Putamen (tissue), 1 donor: Measurements from ENCODE around the gene EFHD1.
"Not testable (repeated sequence)": the region's sequence is repeated elsewhere in the genome, so short reads cannot be mapped to it uniquely, and the experiment has no call there.

Experiments
- DNase-seq: peaks from one replicate; pipeline ENCODE4 v3.0.0-alpha.2; 2016; ENCODE audit warnings: low spot score

The EFHD1 gene

GRCh38 chr2:232652505-232652851 lies 19.1 kb downstream of the EFHD1 start:
- no peak for DNase-seq

- no peak for DNase-seq
These were observed 20.0 kb downstream of the EFHD1 start for GRCh38 chr2:232653441-232653840.

- no peak for DNase-seq
These were observed 22.0 kb downstream of the EFHD1 start for GRCh38 chr2:232655392-232655791.

GRCh38 chr2:232658217-232658785 lies 24.9 kb downstream of the EFHD1 start:
- DNase-seq, result no peak

GRCh38 chr2:232659359-232659758 lies 26.0 kb downstream of the EFHD1 start:
- DNase-seq, result no peak

- DNase-seq, result no peak
These were observed 29.3 kb downstream of the EFHD1 start for GRCh38 chr2:232662486-232663260.

GRCh38 chr2:232666051-232666805 lies 32.8 kb downstream of the EFHD1 start:
- no peak for DNase-seq

GRCh38 chr2:232667989-232668583 lies 34.7 kb downstream of the EFHD1 start:
- DNase-seq, result peak; percentile 87

GRCh38 chr2:232668805-232669444 lies 35.5 kb downstream of the EFHD1 start:
- peak; percentile 50 for DNase-seq

- DNase-seq, result no peak
These were observed 39.2 kb downstream of the EFHD1 start for GRCh38 chr2:232672588-232672987.

GRCh38 chr2:232674491-232674890 lies 41.1 kb downstream of the EFHD1 start:
- no peak for DNase-seq

GRCh38 chr2:232675381-232675780 lies 42.0 kb downstream of the EFHD1 start:
- no peak for DNase-seq

GRCh38 chr2:232680006-232680405 lies 46.6 kb downstream of the EFHD1 start:
- no peak for DNase-seq

- no peak for DNase-seq
These were observed 48.1 kb downstream of the EFHD1 start for GRCh38 chr2:232681527-232681926.

- no peak for DNase-seq
These were observed 50.0 kb downstream of the EFHD1 start for GRCh38 chr2:232683368-232683767.

- not testable (repeated sequence) for DNase-seq
These were observed 52.0 kb downstream of the EFHD1 start for GRCh38 chr2:232685391-232685790.

GRCh38 chr2:232687382-232688160 lies 54.2 kb downstream of the EFHD1 start:
- no peak for DNase-seq

GRCh38 chr2:232688201-232688600 lies 54.8 kb downstream of the EFHD1 start:
- no peak for DNase-seq

GRCh38 chr2:232689152-232689910 lies 55.9 kb downstream of the EFHD1 start:
- DNase-seq, result peak; percentile 13

GRCh38 chr2:232691117-232691516 lies 57.7 kb downstream of the EFHD1 start:
- DNase-seq, result not testable (repeated sequence)

- DNase-seq, result no peak
These were observed 59.9 kb downstream of the EFHD1 start for GRCh38 chr2:232693344-232693743.
